ENCODE results near the gene SRRM3.

DNA sequence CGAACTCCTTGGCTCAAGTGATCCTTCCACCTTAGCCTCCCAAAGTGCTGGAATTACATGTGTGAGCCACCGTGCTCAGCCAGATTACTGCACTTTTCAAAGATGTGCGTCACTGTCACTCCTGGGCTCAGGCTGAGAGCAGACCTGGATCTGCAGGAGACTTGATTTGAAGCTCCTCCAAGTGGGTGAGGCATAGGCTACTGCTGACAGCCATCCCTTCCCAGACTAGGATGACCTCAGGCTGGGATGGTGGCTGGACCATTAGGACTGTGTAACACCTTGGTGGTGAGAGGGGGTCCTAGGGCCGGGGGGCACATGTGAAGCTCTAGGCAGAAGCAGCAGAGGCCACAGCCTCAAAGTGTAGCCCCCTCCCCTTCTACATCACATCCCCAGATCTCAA lies 8.2 kb upstream of the SRRM3 start:
- no peak for TF ChIP-seq POLR2A (IDR thresholded peaks at IDR 0.05)
- TF ChIP-seq, protein P1, sequence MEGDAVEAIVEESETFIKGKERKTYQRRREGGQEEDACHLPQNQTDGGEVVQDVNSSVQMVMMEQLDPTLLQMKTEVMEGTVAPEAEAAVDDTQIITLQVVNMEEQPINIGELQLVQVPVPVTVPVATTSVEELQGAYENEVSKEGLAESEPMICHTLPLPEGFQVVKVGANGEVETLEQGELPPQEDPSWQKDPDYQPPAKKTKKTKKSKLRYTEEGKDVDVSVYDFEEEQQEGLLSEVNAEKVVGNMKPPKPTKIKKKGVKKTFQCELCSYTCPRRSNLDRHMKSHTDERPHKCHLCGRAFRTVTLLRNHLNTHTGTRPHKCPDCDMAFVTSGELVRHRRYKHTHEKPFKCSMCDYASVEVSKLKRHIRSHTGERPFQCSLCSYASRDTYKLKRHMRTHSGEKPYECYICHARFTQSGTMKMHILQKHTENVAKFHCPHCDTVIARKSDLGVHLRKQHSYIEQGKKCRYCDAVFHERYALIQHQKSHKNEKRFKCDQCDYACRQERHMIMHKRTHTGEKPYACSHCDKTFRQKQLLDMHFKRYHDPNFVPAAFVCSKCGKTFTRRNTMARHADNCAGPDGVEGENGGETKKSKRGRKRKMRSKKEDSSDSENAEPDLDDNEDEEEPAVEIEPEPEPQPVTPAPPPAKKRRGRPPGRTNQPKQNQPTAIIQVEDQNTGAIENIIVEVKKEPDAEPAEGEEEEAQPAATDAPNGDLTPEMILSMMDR (IDR thresholded peaks at IDR 0.05): no peak
